ENCODE measurements around the gene FAM187B. TPM values are rescaled to one million over a fixed set of nuclear protein-coding genes. Genes with fewer than 3 reads are reported as not detected.
"Not testable (repeated sequence)": the region's sequence is repeated elsewhere in the genome, so short reads cannot be mapped to it uniquely, and the experiment has no call there.

Gene FAM187B
- total RNA-seq, 1 experiment from 2014 or later, result not detected

- H3K4me1 Mint-ChIP-seq, result peaks cover 9 to 23% of the 10 kb centered on the region in 2 experiments
- no peak overlapping the region for H3K56ac ChIP-seq (ENCODE audit: insufficient read length, low read depth, low read length)
These were observed 6.0 kb downstream of the FAM187B start for GRCh38 chr19:35222373-35223015.

GRCh38 chr19:35220973-35221590, 7.5 kb downstream of the FAM187B start:
- H2BK15ac ChIP-seq (ENCODE audit: low read depth, low read length); H3K14ac ChIP-seq (ENCODE audit: insufficient read depth, low read length); H3K4ac ChIP-seq (ENCODE audit: low read depth, low read length); H2BK20ac ChIP-seq (ENCODE audit: low read depth, low read length, poor library complexity, severe bottlenecking); H3K9me3 ChIP-seq (ENCODE audit: control insufficient read depth, low read depth, low read length); H3K18ac ChIP-seq (ENCODE audit: insufficient read length, low read depth, low read length); H3K56ac ChIP-seq (ENCODE audit: insufficient read length, low read depth, low read length); H3K79me1 ChIP-seq (ENCODE audit: insufficient read depth, low read depth, low read length, poor library complexity, severe bottlenecking); H3K4me3 Mint-ChIP-seq; H4K20me1 ChIP-seq (ENCODE audit: control insufficient read depth, insufficient read depth, insufficient read length); H3K27me3 Mint-ChIP-seq (ENCODE audit: low read depth); H2BK120ac ChIP-seq (ENCODE audit: low read depth, low read length, poor library complexity, severe bottlenecking); H2AK5ac ChIP-seq (ENCODE audit: insufficient read length, low read length); H2BK12ac ChIP-seq (ENCODE audit: insufficient read length, low read depth, low read length); H3T11ph ChIP-seq (ENCODE audit: low read length); H3K36me3 Mint-ChIP-seq (ENCODE audit: insufficient read depth in 1 of 3, low read depth in 3 of 3); H3K79me2 ChIP-seq (ENCODE audit: insufficient read depth, low read length); H3K4me2 ChIP-seq (ENCODE audit: insufficient read depth, insufficient read length, low read length); H4K5ac ChIP-seq (ENCODE audit: insufficient read length, low read depth, low read length); H4K8ac ChIP-seq (replicated peaks; ENCODE audit: insufficient read length, low read depth, low read length); H3K27ac Mint-ChIP-seq; H3K23me2 ChIP-seq (ENCODE audit: insufficient read length, low read depth, low read length, poor library complexity, severe bottlenecking); H3K9ac ChIP-seq (ENCODE audit: extremely low read depth, insufficient read length, low read length); H2AFZ ChIP-seq (ENCODE audit: low read length); H4K91ac ChIP-seq (ENCODE audit: insufficient read length, low read depth, low read length); H3K23ac ChIP-seq (ENCODE audit: insufficient read length, low read depth, low read length); DNase-seq; H3K27me3 ChIP-seq (ENCODE audit: insufficient read depth, low read length); H2BK5ac ChIP-seq (ENCODE audit: insufficient read length, low read length); H3K4me1 ChIP-seq (ENCODE audit: insufficient read depth, low read length); H3K27ac ChIP-seq (ENCODE audit: insufficient read length, low read depth, low read length): not testable (repeated sequence)
- WGBS (ENCODE audit: extremely low coverage, insufficient read length, low lambda C conversion rate), result no CpG with 5 or more reads among the region's 4 CpGs
- Mint-ChIP-seq H3K9me3 (peaks cover 7 to 13% of the 10 kb centered on the region in 2 experiments), H3K4me1 (peaks cover 9 to 20% of the 10 kb centered on the region in 2 experiments)

More at GRCh38 chr19:35222373-35223015, 6.0 kb downstream of the FAM187B start:
- Mint-ChIP-seq H3K4me3 (no peak overlapping the region), H3K9me3 (peaks cover 7 to 11% of the 10 kb centered on the region in 2 experiments), H3K27ac (no peak overlapping the region), H3K27me3 (ENCODE audit: low read depth) (peaks cover 4% of the 10 kb centered on the region), H3K36me3 (ENCODE audit: insufficient read depth in 1 of 3, low read depth in 3 of 3) (peaks cover 0 to 5% (median 5%) of the 10 kb centered on the region in 3 experiments; a peak in 6 of 7 replicates)
- Histone ChIP-seq H3K4ac (ENCODE audit: low read depth, low read length) (no peak overlapping the region), H2AFZ (ENCODE audit: low read length) (no peak overlapping the region), H3K27ac (ENCODE audit: insufficient read length, low read depth, low read length) (no peak overlapping the region), H3K9ac (ENCODE audit: extremely low read depth, insufficient read length, low read length) (no peak overlapping the region), H3K18ac (ENCODE audit: insufficient read length, low read depth, low read length) (no peak overlapping the region), H2BK5ac (ENCODE audit: insufficient read length, low read length) (no peak overlapping the region), H2AK5ac (ENCODE audit: insufficient read length, low read length) (no peak overlapping the region), H3K79me2 (ENCODE audit: insufficient read depth, low read length) (no peaks in the 10 kb centered on the region), H2BK20ac (ENCODE audit: low read depth, low read length, poor library complexity, severe bottlenecking) (no peak overlapping the region), H2BK12ac (ENCODE audit: insufficient read length, low read depth, low read length) (no peak overlapping the region), H4K8ac (replicated peaks; ENCODE audit: insufficient read length, low read depth, low read length) (no peak overlapping the region), H3K79me1 (ENCODE audit: insufficient read depth, low read depth, low read length, poor library complexity, severe bottlenecking) (no peaks in the 10 kb centered on the region), H4K20me1 (ENCODE audit: control insufficient read depth, insufficient read depth, insufficient read length) (no peaks in the 10 kb centered on the region), H2BK15ac (ENCODE audit: low read depth, low read length) (no peak overlapping the region), H3K9me3 (ENCODE audit: control insufficient read depth, low read depth, low read length) (no peaks in the 10 kb centered on the region), H3K4me1 (ENCODE audit: insufficient read depth, low read length) (no peaks in the 10 kb centered on the region; the same call in 1 of the 2 replicates), H3K4me2 (ENCODE audit: insufficient read depth, insufficient read length, low read length) (no peak overlapping the region), H3K23ac (ENCODE audit: insufficient read length, low read depth, low read length) (no peak overlapping the region), H3T11ph (ENCODE audit: low read length) (no peak overlapping the region), H3K27me3 (ENCODE audit: insufficient read depth, low read length) (no peaks in the 10 kb centered on the region), H4K91ac (ENCODE audit: insufficient read length, low read depth, low read length) (no peak overlapping the region), H3K23me2 (ENCODE audit: insufficient read length, low read depth, low read length, poor library complexity, severe bottlenecking) (no peaks in the 10 kb centered on the region), H4K5ac (ENCODE audit: insufficient read length, low read depth, low read length) (no peak overlapping the region), H3K14ac (ENCODE audit: insufficient read depth, low read length) (no peak overlapping the region), H2BK120ac (ENCODE audit: low read depth, low read length, poor library complexity, severe bottlenecking) (no peak overlapping the region)
- no peak for TF ChIP-seq CTCF (conservative IDR thresholded peaks at IDR 0.05)
- DNase-seq, result no peak
- WGBS (ENCODE audit: extremely low coverage, insufficient read length, low lambda C conversion rate), result no CpG with 5 or more reads among the region's 7 CpGs

All from H9 (cell line).